Thoracic aorta (tissue), 2 donors: Measurements from ENCODE around the gene ERBB4. TPM values are rescaled to one million over a fixed set of nuclear protein-coding genes. Genes with fewer than 3 reads are reported as not detected.

Source experiments
- ATAC-seq: fragments of 150-250 bp; one replicate; pipeline ENCODE4 v1.8.0; 2017; ENCODE audit warnings: low read depth; ENCODE audit not compliant: insufficient number of reproducible peaks, low FRiP score
- DNase-seq: peaks from one replicate; pipeline ENCODE4 v3.0.0-alpha.2; 2020; ENCODE audit warnings: low spot score
- H3K27ac ChIP-seq, 2 donors: fragments of 200-600 bp; sonication (generic); 1 replicate in 1 of 2; 2 replicates in 1 of 2; pipeline ENCODE4 v1.5.1; 2016; ENCODE audit warnings: mild to moderate bottlenecking in 2 of 2, moderate library complexity in 2 of 2
- H3K27me3 ChIP-seq: fragments of 200-600 bp; sonication (generic); replicated peaks from 2 replicates; pipeline ENCODE4 v1.6.0; 2016; ENCODE audit warnings: mild to moderate bottlenecking; ENCODE audit not compliant: insufficient read depth
- H3K36me3 ChIP-seq: fragments of 200-600 bp; sonication (generic); one replicate; pipeline ENCODE4 v1.5.1; 2016
- H3K4me1 ChIP-seq, 2 donors: fragments of 200-600 bp; sonication (generic); 1 replicate in 1 of 2; 2 replicates in 1 of 2; pipeline versions ENCODE4 v1.5.1 to v1.6.0; 2016; ENCODE audit warnings: low read depth in 2 of 2, mild to moderate bottlenecking in 1 of 2; ENCODE audit not compliant: control insufficient read depth in 1 of 2
- H3K4me3 ChIP-seq: fragments of 200-600 bp; sonication (generic); 2 replicates; pipeline ENCODE4 v1.5.1; 2016; ENCODE audit warnings: mild to moderate bottlenecking
- H3K9me3 ChIP-seq: fragments of 200-600 bp; sonication (generic); 2 replicates; pipeline ENCODE4 v1.5.1; 2016
- CTCF ChIP-seq: fragments of 200-600 bp; sonication (generic); IDR thresholded peaks from one replicate; pipeline ENCODE4 v1.5.1; 2019; ENCODE audit warnings: antibody characterized with exemption
- total RNA-seq, 2 donors: library from RNA; depleted of rRNA; stranded (reverse); fragments of >200 nt; gene quantifications; one replicate each; pipeline versions ENCODE4 v1.1.0 to v1.2.3, GENCODE V29; 2016

ERBB4 gene
- total RNA-seq, 2 donors from 2014 or later = 15.7 to 29.3 TPM

GRCh38 chr2:212064318-212064717 lies 474.3 kb downstream of the ERBB4 start:
- no peaks in the 10 kb centered on the region for H3K9me3 ChIP-seq
- ATAC-seq (no peak), DNase-seq (no peak)
- no peak for TF ChIP-seq CTCF
- H3K4me1 ChIP-seq = no peaks in the 10 kb centered on the region
- H3K36me3 ChIP-seq = no peaks in the 10 kb centered on the region
- H3K4me3 ChIP-seq = no peak overlapping the region
- no peak overlapping the region for H3K27ac ChIP-seq
- H3K27me3 ChIP-seq = no peaks in the 10 kb centered on the region

GRCh38 chr2:212052412-212053159 lies 486.0 kb downstream of the ERBB4 start:
- Histone ChIP-seq H3K27ac (no peak overlapping the region), H3K4me3 (no peak overlapping the region), H3K27me3 (no peaks in the 10 kb centered on the region), H3K9me3 (no peaks in the 10 kb centered on the region), H3K4me1 (no peaks in the 10 kb centered on the region), H3K36me3 (no peaks in the 10 kb centered on the region)
- ATAC-seq (no peak), DNase-seq (no peak)
- no peak for TF ChIP-seq CTCF

- H3K27ac ChIP-seq = no peak overlapping the region
- H3K4me3 ChIP-seq = no peak overlapping the region
- TF ChIP-seq CTCF = no peak
- H3K4me1 ChIP-seq = no peaks in the 10 kb centered on the region
- ATAC-seq (no peak), DNase-seq (no peak)
- no peaks in the 10 kb centered on the region for H3K36me3 ChIP-seq
- no peaks in the 10 kb centered on the region for H3K27me3 ChIP-seq
- no peaks in the 10 kb centered on the region for H3K9me3 ChIP-seq
These were observed 487.7 kb downstream of the ERBB4 start for GRCh38 chr2:212050871-212051270.

GRCh38 chr2:212042562-212042961 lies 496.0 kb downstream of the ERBB4 start:
- TF ChIP-seq CTCF = no peak
- Histone ChIP-seq H3K36me3 (no peaks in the 10 kb centered on the region), H3K27ac (no peak overlapping the region), H3K4me3 (no peak overlapping the region), H3K27me3 (no peaks in the 10 kb centered on the region), H3K9me3 (no peaks in the 10 kb centered on the region), H3K4me1 (no peaks in the 10 kb centered on the region)
- DNase-seq (no peak), ATAC-seq (no peak)

- ATAC-seq (no peak), DNase-seq (no peak)
- Histone ChIP-seq H3K4me3 (no peak overlapping the region), H3K27ac (no peak overlapping the region), H3K9me3 (no peaks in the 10 kb centered on the region), H3K4me1 (peaks cover 3 to 6% of the 10 kb centered on the region in 2 donors), H3K27me3 (no peaks in the 10 kb centered on the region), H3K36me3 (no peaks in the 10 kb centered on the region)
- TF ChIP-seq CTCF = no peak
These were observed 501.5 kb downstream of the ERBB4 start for GRCh38 chr2:212037062-212037461.
